Measurements from ENCODE around the gene SYPL1.

- TF ChIP-seq, protein P1, sequence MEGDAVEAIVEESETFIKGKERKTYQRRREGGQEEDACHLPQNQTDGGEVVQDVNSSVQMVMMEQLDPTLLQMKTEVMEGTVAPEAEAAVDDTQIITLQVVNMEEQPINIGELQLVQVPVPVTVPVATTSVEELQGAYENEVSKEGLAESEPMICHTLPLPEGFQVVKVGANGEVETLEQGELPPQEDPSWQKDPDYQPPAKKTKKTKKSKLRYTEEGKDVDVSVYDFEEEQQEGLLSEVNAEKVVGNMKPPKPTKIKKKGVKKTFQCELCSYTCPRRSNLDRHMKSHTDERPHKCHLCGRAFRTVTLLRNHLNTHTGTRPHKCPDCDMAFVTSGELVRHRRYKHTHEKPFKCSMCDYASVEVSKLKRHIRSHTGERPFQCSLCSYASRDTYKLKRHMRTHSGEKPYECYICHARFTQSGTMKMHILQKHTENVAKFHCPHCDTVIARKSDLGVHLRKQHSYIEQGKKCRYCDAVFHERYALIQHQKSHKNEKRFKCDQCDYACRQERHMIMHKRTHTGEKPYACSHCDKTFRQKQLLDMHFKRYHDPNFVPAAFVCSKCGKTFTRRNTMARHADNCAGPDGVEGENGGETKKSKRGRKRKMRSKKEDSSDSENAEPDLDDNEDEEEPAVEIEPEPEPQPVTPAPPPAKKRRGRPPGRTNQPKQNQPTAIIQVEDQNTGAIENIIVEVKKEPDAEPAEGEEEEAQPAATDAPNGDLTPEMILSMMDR (IDR thresholded peaks at IDR 0.05), result no peak
- TF ChIP-seq POLR2AphosphoS5 (IDR thresholded peaks at IDR 0.05), result no peak
- no peak for TF ChIP-seq POLR2A (IDR thresholded peaks at IDR 0.05)
Observed at GRCh38 chr7:106095634-106096033, 16.5 kb downstream of the SYPL1 start.
